B cell (primary cell): ENCODE results near the gene ABHD2. TPM values are rescaled to one million over a fixed set of nuclear protein-coding genes. Genes with fewer than 3 reads are reported as not detected.
A peak's percentile ranks its signal among the peaks of the same experiment; 100 is the strongest.

Experiments used
- ATAC-seq: fragments of 200-7000 bp; cut with Tn5 transposase; one replicate; pipeline ENCODE4 v1.10.0; 2021; ENCODE audit warnings: low read depth, mild to moderate bottlenecking, moderate number of reproducible peaks, moderate library complexity
- CTCF ChIA-PET: fragments of 350-600 bp; sonication (Branson Sonifier 250); formaldehyde crosslinking; loops from one replicate; lab custom pipeline; 2021; ENCODE audit warnings: antibody characterized with exemption, inconsistent platforms; lab: Charles Lee
- POLR2A ChIA-PET: fragments of 350-600 bp; sonication (Branson Sonifier 250); formaldehyde crosslinking; loops from one replicate; lab custom pipeline; 2021; ENCODE audit warnings: antibody characterized with exemption; lab: Charles Lee
- DNase-seq: peaks from one replicate; pipeline ENCODE4 v3.0.0; 2013
- H2AFZ ChIP-seq: 2 replicates; pipeline ENCODE4 v1.6.1; 2012; ENCODE audit warnings: mild to moderate bottlenecking, low read depth, low read length; ENCODE audit not compliant: insufficient read depth, poor library complexity, severe bottlenecking
- H3K27ac ChIP-seq, 2 donors: 1 replicate in 1 of 2; 2 replicates in 1 of 2; pipeline ENCODE4 v1.5.1; 2012 to 2013; ENCODE audit warnings: low read length in 2 of 2, mild to moderate bottlenecking in 2 of 2, moderate library complexity in 1 of 2
- H3K27me3 ChIP-seq, 4 experiments: fragments of 200-600 bp in 1 of 4; sonication (generic) in 1 of 4; replicated peaks in 1 of 4; 1 replicate in 2 of 4; 2 replicates in 2 of 4; pipeline versions ENCODE4 v1.6.1 to v1.7.0; 2013 to 2016; ENCODE audit warnings: low read length in 3 of 4, mild to moderate bottlenecking in 2 of 4, mixed read lengths in 1 of 4, moderate library complexity in 1 of 4; ENCODE audit not compliant: insufficient read depth in 4 of 4, control insufficient read depth in 3 of 4; ENCODE audit errors: control extremely low read depth in 1 of 4
- H3K36me3 ChIP-seq, 2 experiments: replicated peaks in 1 of 2; 1 replicate in 1 of 2; 2 replicates in 1 of 2; pipeline versions ENCODE4 v1.6.1 to v1.7.1; 2013; ENCODE audit warnings: low read length in 1 of 2; ENCODE audit not compliant: insufficient read depth in 2 of 2, control insufficient read depth in 1 of 2; ENCODE audit errors: control extremely low read depth in 1 of 2, extremely low read depth in 1 of 2
- H3K4me1 ChIP-seq, 2 donors: fragments of 200-600 bp in 1 of 2; sonication (generic) in 1 of 2; 1 replicate in 1 of 2; 2 replicates in 1 of 2; pipeline versions ENCODE4 v1.5.1 to v1.6.1; 2013 to 2017; ENCODE audit warnings: low read length in 2 of 2; ENCODE audit not compliant: control insufficient read depth in 2 of 2, insufficient read depth in 2 of 2
- H3K4me2 ChIP-seq: replicated peaks from 2 replicates; pipeline ENCODE3; 2012; ENCODE audit warnings: mild to moderate bottlenecking, low read depth, low read length; ENCODE audit not compliant: poor library complexity, severe bottlenecking
- H3K4me3 ChIP-seq, 5 experiments: fragments of 200-600 bp in 1 of 5; sonication (generic) in 1 of 5; 1 replicate in 3 of 5; 2 replicates in 2 of 5; pipeline versions ENCODE4 v1.5.1 to v1.7.0; 2011 to 2016; ENCODE audit warnings: low read length in 4 of 5, mild to moderate bottlenecking in 4 of 5, low read depth in 2 of 5, control low read depth in 1 of 5, moderate library complexity in 1 of 5; ENCODE audit not compliant: insufficient read depth in 1 of 5; ENCODE audit errors: control extremely low read depth in 1 of 5, extremely low read depth in 1 of 5
- H3K79me2 ChIP-seq: fragments of 200-600 bp; sonication (generic); one replicate; pipeline ENCODE4 v1.6.0; 2016; ENCODE audit warnings: low read length; ENCODE audit not compliant: control insufficient read depth, insufficient read depth
- H3K9ac ChIP-seq: fragments of 200-600 bp; sonication (generic); 2 replicates; pipeline ENCODE4 v1.6.1; 2017; ENCODE audit warnings: mild to moderate bottlenecking, low read length, moderate library complexity
- H3K9me3 ChIP-seq, 3 donors: one replicate each; pipeline versions ENCODE4 v1.6.1 to v1.7.1; 2013; ENCODE audit warnings: low read length in 2 of 3; ENCODE audit not compliant: control insufficient read depth in 2 of 3, insufficient read depth in 1 of 3; ENCODE audit errors: control extremely low read depth in 1 of 3
- H4K20me1 ChIP-seq: 2 replicates; pipeline ENCODE4 v1.6.0; 2012; ENCODE audit warnings: mild to moderate bottlenecking, low read length; ENCODE audit not compliant: insufficient read depth, control insufficient read depth, poor library complexity, severe bottlenecking
- H3K27ac Mint-ChIP-seq: one replicate; pipeline ENCODE4 v1.8.0; 2021; ENCODE audit warnings: mixed read lengths
- H3K27me3 Mint-ChIP-seq: one replicate; pipeline ENCODE4 v1.8.0; 2021; ENCODE audit warnings: mixed read lengths
- H3K4me1 Mint-ChIP-seq: one replicate; pipeline ENCODE4 v1.8.0; 2021; ENCODE audit warnings: mixed read lengths
- H3K4me3 Mint-ChIP-seq: one replicate; pipeline ENCODE4 v1.8.0; 2021; ENCODE audit warnings: mixed read lengths
- H3K9me3 Mint-ChIP-seq: one replicate; pipeline ENCODE4 v1.8.0; 2022; ENCODE audit warnings: mixed read lengths; ENCODE audit not compliant: insufficient read depth
- CTCF ChIP-seq: fragments of 200-600 bp; IDR thresholded peaks from one replicate; pipeline ENCODE4 v1.8.0; 2022; ENCODE audit warnings: antibody characterized with exemption, mild to moderate bottlenecking
- EZH2 ChIP-seq: IDR thresholded peaks from 2 replicates; pipeline ENCODE4 v1.6.1; 2012; ENCODE audit warnings: borderline replicate concordance, low read depth, mild to moderate bottlenecking, moderate library complexity, low read length; ENCODE audit not compliant: insufficient read depth, poor library complexity, severe bottlenecking
- WGBS: methylation state at CpG from one replicate; pipeline ENCODE4 v1.1.5; 2013; ENCODE audit warnings: missing lambda C conversion rate; ENCODE audit not compliant: insufficient coverage; 5-methylcytosine and 5-hydroxymethylcytosine counted together
- intact Hi-C: fragments of 100-400 bp; cut with micrococcal nuclease; formaldehyde crosslinking; loops from one replicate; pipeline ENCODE4 v1.10.0; 2022
- polyA plus RNA-seq: library from polyadenylated mRNA; depleted of rRNA; stranded (reverse); fragments of >200 nt; gene quantifications from 2 replicates; pipeline ENCODE4 v1.2.3, GENCODE V29; 2012
- total RNA-seq, 2 donors: library from RNA; stranded (reverse); fragments of 120-200 nt in 1 of 2; gene quantifications; 1 replicate in 1 of 2; 2 replicates in 1 of 2; pipeline versions ENCODE4 v1.2.3 to v1.2.4, GENCODE V29; 2013 to 2022

The ABHD2 gene
- total and polyA plus RNA-seq, 2 donors (not counting 1 experiment from before 2014, with no cell fraction given), result 7.1 to 45.8 TPM

GRCh38 chr15:89243691-89244573 is 155.7 kb downstream of the ABHD2 start, which contains the start of gene FANCI:
Gene FANCI (plus strand): TSS chr15:89243979. CDS start chr15:89247648, 3,669 bp downstream.
- Histone ChIP-seq H3K9me3 (no peaks in the 10 kb centered on the region), H3K27ac (peak within 1 kb of the TSS in 1 of 2 donors; percentile 30), H3K9ac (peak within 1 kb of the TSS; percentile 70), H3K27me3 (no peaks in the 10 kb centered on the region), H2AFZ (peak within 1 kb of the TSS; percentile 90), H3K4me3 (peak within 1 kb of the TSS; percentile 62 to 92 (median 76)), H3K79me2 (no peaks in the 10 kb centered on the region), H4K20me1 (no peaks in the 10 kb centered on the region), H3K36me3 (peaks cover 0 to 3% of the 10 kb centered on the region in 2 experiments), H3K4me2 (peak within 1 kb of the TSS; percentile 80), H3K4me1 (peaks cover 10 to 17% of the 10 kb centered on the region in 2 donors)
- ATAC-seq, result peak; percentile 96
- H3K9me3 Mint-ChIP-seq, result no peaks in the 10 kb centered on the region
- DNase-seq, result peak; percentile 94
- ChIA-PET POLR2A (interaction anchor here (0.6 to 0.9 kb wide), 2 partner anchors 91 kb away, joined by 3 to 4 read pairs; partner anchors contain the start of gene POLG), CTCF (interaction anchor here (1.2 to 2.6 kb wide), 2 partner anchors 37 to 339 kb away, joined by 3 to 8 read pairs; no protein-coding TSS in a partner anchor)
- H3K4me1 Mint-ChIP-seq, result peaks cover 31% of the 10 kb centered on the region
- WGBS, result under 1% methylated on average over 67 of the region's 69 CpGs
- TF ChIP-seq EZH2 (no peak), CTCF (peak; percentile 16)
- peak within 1 kb of the TSS; percentile 97 for H3K4me3 Mint-ChIP-seq
- no peaks in the 10 kb centered on the region for H3K27me3 Mint-ChIP-seq
- intact Hi-C loops, result loop anchor here (1.0 to 10.0 kb wide), 4 partner anchors 90 to 779 kb away; partner anchors contain the start of genes ABHD2, MRPL46, MRPS11 and POLG
- H3K27ac Mint-ChIP-seq, result peak within 1 kb of the TSS; percentile 81
